Transverse colon (tissue), 4 donors: ENCODE results near the gene MAJIN. TPM values are rescaled to one million over a fixed set of nuclear protein-coding genes. Genes with fewer than 3 reads are reported as not detected.

Experiments
- DNase-seq: peaks from one replicate; pipeline ENCODE4 v3.0.0-alpha.2; 2019
- H3K27ac ChIP-seq, 4 donors: fragments of 200-600 bp; sonication (generic); 2 replicates each; pipeline ENCODE4 v1.5.1; 2016 to 2018; ENCODE audit warnings: inconsistent platforms in 4 of 4
- H3K27me3 ChIP-seq: fragments of 200-600 bp; sonication (generic); 2 replicates; pipeline ENCODE4 v1.5.1; 2017; ENCODE audit warnings: inconsistent platforms
- H3K36me3 ChIP-seq, 4 donors: fragments of 200-600 bp; sonication (generic); 2 replicates each; pipeline ENCODE4 v1.5.1; 2017 to 2019; ENCODE audit warnings: inconsistent platforms in 4 of 4
- H3K4me1 ChIP-seq, 4 donors: fragments of 200-600 bp; sonication (generic); 2 replicates each; pipeline ENCODE4 v1.5.1; 2017 to 2020; ENCODE audit warnings: inconsistent platforms in 4 of 4
- H3K4me3 ChIP-seq, 4 donors: fragments of 200-600 bp; sonication (generic); 1 replicate in 1 of 4; 2 replicates in 3 of 4; pipeline versions ENCODE4 v1.5.1 to v1.6.1; 2017 to 2019; ENCODE audit warnings: inconsistent platforms in 4 of 4
- H3K9me3 ChIP-seq, 2 donors: fragments of 200-600 bp; sonication (generic); 2 replicates each; pipeline ENCODE4 v1.5.1; 2017 to 2019; ENCODE audit warnings: inconsistent platforms in 2 of 2
- CTCF ChIP-seq, 5 experiments: fragments of 200-600 bp in 3 of 5; fragments of 450-650 bp in 2 of 5; sonication (generic) in 3 of 5; IDR thresholded peaks; 1 replicate in 2 of 5; 2 replicates in 3 of 5; pipeline ENCODE4 v1.5.1; 2016 to 2017; ENCODE audit warnings: antibody characterized with exemption in 5 of 5, inconsistent platforms in 3 of 5, mild to moderate bottlenecking in 2 of 5, moderate library complexity in 1 of 5
- EP300 ChIP-seq: sonication (generic); formaldehyde crosslinking; IDR thresholded peaks from one replicate; pipeline ENCODE4 v1.6.1; 2017; ENCODE audit warnings: antibody characterized with exemption, low read depth
- POLR2A ChIP-seq: fragments of 450-650 bp; IDR thresholded peaks from one replicate; pipeline ENCODE4 v1.6.1; 2016; ENCODE audit warnings: antibody characterized with exemption, mild to moderate bottlenecking, moderate library complexity
- POLR2AphosphoS5 ChIP-seq, 3 donors: sonication (generic); formaldehyde crosslinking; IDR thresholded peaks; one replicate each; pipeline ENCODE4 v1.6.1; 2016; ENCODE audit warnings: antibody characterized with exemption in 3 of 3
- WGBS, 2 donors: methylation state at CpG; one replicate each; pipeline ENCODE4 v1.1.5; 2018; ENCODE audit warnings: low coverage in 1 of 2; 5-methylcytosine and 5-hydroxymethylcytosine counted together
- in situ Hi-C, 4 donors: fragments of 200-750 bp; cut with MboI; loops; one replicate each; pipeline versions ENCODE4 v1.15.0 to v1.15.1; 2017; ENCODE audit warnings: low sequenced_read_pairs in 3 of 4, low pct_ligation_motif_present in 1 of 4, low pct_unique_long_range_greater_than_20kb in 1 of 4
- intact Hi-C: fragments of 100-400 bp; cut with DNase I; formaldehyde crosslinking; loops from one replicate; pipeline ENCODE4 v1.15.1; 2023; ENCODE audit warnings: low total_unique reads
- total RNA-seq, 4 donors: library from RNA; depleted of rRNA; stranded (reverse); fragments of >200 nt; gene quantifications; one replicate each; pipeline ENCODE4 v1.1.0, GENCODE V29; 2016

MAJIN gene
- total RNA-seq, 4 donors from 2014 or later = not detected

DNA sequence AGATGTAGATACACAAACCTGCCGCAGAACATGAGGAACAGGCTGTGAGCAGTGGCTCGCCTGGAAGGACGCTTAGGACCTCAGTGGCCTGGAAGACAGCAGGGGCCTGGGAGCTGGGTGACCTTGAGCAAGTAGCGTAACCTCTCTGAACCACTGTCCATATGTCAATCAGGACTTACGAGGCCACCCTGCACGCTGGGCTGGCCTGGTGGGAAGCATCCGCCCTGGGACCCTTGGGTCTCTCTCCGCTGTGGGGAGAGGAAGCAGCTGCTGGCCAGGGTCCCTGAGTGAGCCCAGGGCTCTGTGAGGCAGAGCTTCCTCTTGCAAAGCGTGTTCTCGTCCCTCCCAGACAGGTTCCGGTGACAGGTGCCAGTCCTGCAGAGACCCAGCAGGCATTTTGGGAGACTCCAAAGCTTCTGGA, 79.5 kb downstream of the MAJIN start:
- WGBS, 2 donors = 37 to 39% methylated on average over 2 to 11 of the region's 11 CpGs
- Histone ChIP-seq H3K27me3 (no peaks in the 10 kb centered on the region), H3K4me3 (peak overlapping the region; percentile 21 to 72 (median 60)), H3K4me1 (peaks cover 19 to 31% (median 24%) of the 10 kb centered on the region in 4 donors), H3K36me3 (peaks cover 0 to 4% (median 2%) of the 10 kb centered on the region in 4 donors), H3K9me3 (no peaks in the 10 kb centered on the region), H3K27ac (peak overlapping the region; percentile 88 to 96 (median 94))
- in situ Hi-C loops (loop anchor here in 3 of 4 donors (5.0 to 10.0 kb wide), 2 partner anchors 45 to 48 kb away; partner anchors contain the start of gene CDC42BPG (in 1 of the 3)), intact Hi-C loops (no loop called here)
- TF ChIP-seq POLR2AphosphoS5 (IDR thresholded peaks at IDR 0.05) (peak in 1 of 3 donors; percentile 66), CTCF (IDR thresholded peaks at IDR 0.05) (no peak)
- DNase-seq = peak; percentile 39

DNA sequence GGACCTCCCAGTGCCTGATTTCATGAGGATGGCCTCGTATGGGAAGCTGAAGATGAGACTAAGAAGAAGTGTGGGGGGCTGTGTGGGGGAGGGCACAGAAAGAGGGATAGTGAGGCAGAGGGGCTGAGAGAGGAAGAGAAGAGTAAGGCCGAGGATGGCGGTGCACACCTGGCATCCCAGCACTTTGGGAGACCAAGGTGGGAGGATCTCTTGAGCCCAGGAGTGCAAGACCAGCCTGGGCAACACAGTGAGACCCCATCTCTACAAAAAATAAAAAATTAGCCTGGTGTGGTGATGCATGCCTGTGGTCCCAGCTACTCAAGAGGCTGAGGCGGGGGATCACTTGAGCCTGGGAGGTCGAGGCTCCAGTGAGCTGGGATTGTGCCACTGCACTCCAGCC, 80.0 kb downstream of the MAJIN start:
- peak overlapping the region; percentile 88 to 96 (median 94) for H3K27ac ChIP-seq
- peak overlapping the region; percentile 21 to 72 (median 60) for H3K4me3 ChIP-seq
- TF ChIP-seq POLR2AphosphoS5 (IDR thresholded peaks at IDR 0.05) (no peak), EP300 (no peak), CTCF (IDR thresholded peaks at IDR 0.05) (no peak), POLR2A (no peak)
- in situ Hi-C loops = loop anchor here in 3 of 4 donors (5.0 to 10.0 kb wide), 2 partner anchors 45 to 47 kb away; partner anchors contain the start of gene CDC42BPG (in 1 of the 3)
- WGBS, 2 donors = 0 to 47% methylated on average over 1 to 5 of the region's 5 CpGs
- peaks cover 20 to 37% (median 24%) of the 10 kb centered on the region in 4 donors for H3K4me1 ChIP-seq
- H3K36me3 ChIP-seq = peaks cover 0 to 3% (median 0%) of the 10 kb centered on the region in 4 donors
- intact Hi-C loops = no loop called here
- no peaks in the 10 kb centered on the region for H3K9me3 ChIP-seq
- no peak for DNase-seq
- no peaks in the 10 kb centered on the region for H3K27me3 ChIP-seq

- peak overlapping the region; percentile 21 to 72 (median 60) for H3K4me3 ChIP-seq
Observed at GRCh38 chr11:64891215-64891848, 80.6 kb downstream of the MAJIN start.

More at GRCh38 chr11:64891215-64891848, 80.6 kb downstream of the MAJIN start:
- Histone ChIP-seq H3K9me3 (no peaks in the 10 kb centered on the region), H3K36me3 (peaks cover 0 to 3% (median 0%) of the 10 kb centered on the region in 4 donors), H3K4me1 (peaks cover 20 to 38% (median 24%) of the 10 kb centered on the region in 4 donors), H3K27ac (peak overlapping the region; percentile 88 to 96 (median 94)), H3K27me3 (no peaks in the 10 kb centered on the region)
- 37 to 68% methylated on average over 6 to 25 of the region's 25 CpGs for WGBS, 2 donors
- peak; percentile 80 for TF ChIP-seq EP300
- peak; percentile 72 for TF ChIP-seq POLR2A
- TF ChIP-seq POLR2AphosphoS5 (IDR thresholded peaks at IDR 0.05) = peak in 2 of 3 donors; percentile 73 to 85
- no peak for TF ChIP-seq CTCF (IDR thresholded peaks at IDR 0.05)
- peak; percentile 87 for DNase-seq
- intact Hi-C loops = no loop called here
- in situ Hi-C loops = loop anchor here in 3 of 4 donors (5.0 to 10.0 kb wide), 2 partner anchors 44 to 47 kb away; partner anchors contain the start of gene CDC42BPG (in 1 of the 3)
